Measurements from ENCODE around the gene HAL. TPM values are rescaled to one million over a fixed set of nuclear protein-coding genes. Genes with fewer than 3 reads are reported as not detected.

Gene HAL
- total and polyA plus RNA-seq, 2 donors (not counting 1 experiment from before 2014, with no cell fraction given) = 1.3 to 4.8 TPM

GRCh38 chr12:96007729-96008128 is 11.6 kb upstream of the HAL start:
- DNase-seq (no peak), ATAC-seq (ENCODE audit: low read depth) (no peak)
- peaks cover 19 to 95% of the 10 kb centered on the region in 2 experiments for H3K36me3 ChIP-seq (replicated peaks in 1 of 2; ENCODE audit: control extremely low read depth in 1 of 2, control insufficient read depth in 1 of 2, extremely low read depth in 1 of 2, insufficient read depth in 2 of 2, low read length in 1 of 2)
- H3K27me3 ChIP-seq (replicated peaks in 1 of 4; ENCODE audit: control extremely low read depth in 1 of 4, control insufficient read depth in 3 of 4, insufficient read depth in 4 of 4, low read length in 3 of 4) = no peaks in the 10 kb centered on the region
- ChIA-PET CTCF (interaction anchor here (0.7 to 1.6 kb wide), 3 partner anchors 9 to 50 kb away, joined by 3 to 9 read pairs (median 3); no protein-coding TSS in a partner anchor), POLR2A (no interaction called here)
- no peak overlapping the region for H2AFZ ChIP-seq (ENCODE audit: insufficient read depth, low read depth, low read length, poor library complexity, severe bottlenecking)
- no peaks in the 10 kb centered on the region for H3K4me1 ChIP-seq (ENCODE audit: control insufficient read depth in 2 of 2, insufficient read depth in 2 of 2, low read length in 2 of 2)
- no peak overlapping the region for H3K27ac ChIP-seq (ENCODE audit: low read length in 2 of 2)
- Mint-ChIP-seq H3K27me3 (no peaks in the 10 kb centered on the region), H3K27ac (no peak overlapping the region), H3K4me1 (no peaks in the 10 kb centered on the region), H3K4me3 (no peak overlapping the region), H3K9me3 (ENCODE audit: insufficient read depth) (no peaks in the 10 kb centered on the region)
- intact Hi-C loops (cut with micrococcal nuclease) = no loop called here
- H3K4me2 ChIP-seq (replicated peaks; ENCODE audit: low read depth, low read length, poor library complexity, severe bottlenecking) = no peak overlapping the region
- H3K9ac ChIP-seq (ENCODE audit: low read length) = no peak overlapping the region
- no peaks in the 10 kb centered on the region for H4K20me1 ChIP-seq (ENCODE audit: control insufficient read depth, insufficient read depth, low read length, poor library complexity, severe bottlenecking)
- TF ChIP-seq CTCF (IDR thresholded peaks at IDR 0.05) (no peak), EZH2 (IDR thresholded peaks at IDR 0.05; ENCODE audit: borderline replicate concordance, insufficient read depth, low read depth, low read length, poor library complexity, severe bottlenecking) (no peak)
- no CpG with 5 or more reads among the region's 1 CpG for WGBS (ENCODE audit: insufficient coverage)
- no peaks in the 10 kb centered on the region for H3K9me3 ChIP-seq (ENCODE audit: control extremely low read depth in 1 of 3, control insufficient read depth in 2 of 3, insufficient read depth in 1 of 3, low read length in 2 of 3)
- no peak overlapping the region for H3K4me3 ChIP-seq (ENCODE audit: control extremely low read depth in 1 of 5, extremely low read depth in 1 of 5, insufficient read depth in 1 of 5, low read depth in 2 of 5, low read length in 4 of 5)
- no peaks in the 10 kb centered on the region for H3K79me2 ChIP-seq (ENCODE audit: control insufficient read depth, insufficient read depth, low read length)

- CTCF ChIA-PET = interaction anchor here (0.5 kb wide), 1 partner anchor 401 kb away, joined by 3 read pairs; no protein-coding TSS in a partner anchor
- no peak overlapping the region for H3K27ac Mint-ChIP-seq
- Histone ChIP-seq H3K9ac (ENCODE audit: low read length) (no peak overlapping the region), H4K20me1 (ENCODE audit: control insufficient read depth, insufficient read depth, low read length, poor library complexity, severe bottlenecking) (no peaks in the 10 kb centered on the region), H3K9me3 (ENCODE audit: control extremely low read depth in 1 of 3, control insufficient read depth in 2 of 3, insufficient read depth in 1 of 3, low read length in 2 of 3) (no peaks in the 10 kb centered on the region), H3K36me3 (replicated peaks in 1 of 2; ENCODE audit: control extremely low read depth in 1 of 2, control insufficient read depth in 1 of 2, extremely low read depth in 1 of 2, insufficient read depth in 2 of 2, low read length in 1 of 2) (peaks cover 16 to 90% of the 10 kb centered on the region in 2 experiments), H3K4me1 (ENCODE audit: control insufficient read depth in 2 of 2, insufficient read depth in 2 of 2, low read length in 2 of 2) (no peaks in the 10 kb centered on the region), H3K79me2 (ENCODE audit: control insufficient read depth, insufficient read depth, low read length) (no peaks in the 10 kb centered on the region), H2AFZ (ENCODE audit: insufficient read depth, low read depth, low read length, poor library complexity, severe bottlenecking) (no peak overlapping the region), H3K4me2 (replicated peaks; ENCODE audit: low read depth, low read length, poor library complexity, severe bottlenecking) (no peak overlapping the region), H3K27ac (ENCODE audit: low read length in 2 of 2) (no peak overlapping the region), H3K4me3 (ENCODE audit: control extremely low read depth in 1 of 5, extremely low read depth in 1 of 5, insufficient read depth in 1 of 5, low read depth in 2 of 5, low read length in 4 of 5) (no peak overlapping the region), H3K27me3 (replicated peaks in 1 of 4; ENCODE audit: control extremely low read depth in 1 of 4, control insufficient read depth in 3 of 4, insufficient read depth in 4 of 4, low read length in 3 of 4) (no peaks in the 10 kb centered on the region)
- no peaks in the 10 kb centered on the region for H3K9me3 Mint-ChIP-seq (ENCODE audit: insufficient read depth)
- ATAC-seq (ENCODE audit: low read depth) (no peak), DNase-seq (no peak)
- H3K4me3 Mint-ChIP-seq = no peak overlapping the region
- no CpG with 5 or more reads among the region's 1 CpG for WGBS (ENCODE audit: insufficient coverage)
- no peaks in the 10 kb centered on the region for H3K27me3 Mint-ChIP-seq
- TF ChIP-seq CTCF (IDR thresholded peaks at IDR 0.05) (no peak), EZH2 (IDR thresholded peaks at IDR 0.05; ENCODE audit: borderline replicate concordance, insufficient read depth, low read depth, low read length, poor library complexity, severe bottlenecking) (no peak)
- no peaks in the 10 kb centered on the region for H3K4me1 Mint-ChIP-seq
- intact Hi-C loops (cut with micrococcal nuclease) = no loop called here
- POLR2A ChIA-PET = no interaction called here
Measured at GRCh38 chr12:96006727-96007126, 10.6 kb upstream of the HAL start.
